GM21723 (cell line): ENCODE data around the gene KBTBD12.
"Not testable (repeated sequence)": the region's sequence is repeated elsewhere in the genome, so short reads cannot be mapped to it uniquely, and the experiment has no call there.

ENCODE experiments used
- ATAC-seq: cut with Tn5 transposase; IDR thresholded peaks from one replicate; pipeline ENCODE4 v1.9.1; 2021; ENCODE audit warnings: mild to moderate bottlenecking, moderate library complexity; ENCODE audit not compliant: unreplicated experiment

Gene KBTBD12, protein sequence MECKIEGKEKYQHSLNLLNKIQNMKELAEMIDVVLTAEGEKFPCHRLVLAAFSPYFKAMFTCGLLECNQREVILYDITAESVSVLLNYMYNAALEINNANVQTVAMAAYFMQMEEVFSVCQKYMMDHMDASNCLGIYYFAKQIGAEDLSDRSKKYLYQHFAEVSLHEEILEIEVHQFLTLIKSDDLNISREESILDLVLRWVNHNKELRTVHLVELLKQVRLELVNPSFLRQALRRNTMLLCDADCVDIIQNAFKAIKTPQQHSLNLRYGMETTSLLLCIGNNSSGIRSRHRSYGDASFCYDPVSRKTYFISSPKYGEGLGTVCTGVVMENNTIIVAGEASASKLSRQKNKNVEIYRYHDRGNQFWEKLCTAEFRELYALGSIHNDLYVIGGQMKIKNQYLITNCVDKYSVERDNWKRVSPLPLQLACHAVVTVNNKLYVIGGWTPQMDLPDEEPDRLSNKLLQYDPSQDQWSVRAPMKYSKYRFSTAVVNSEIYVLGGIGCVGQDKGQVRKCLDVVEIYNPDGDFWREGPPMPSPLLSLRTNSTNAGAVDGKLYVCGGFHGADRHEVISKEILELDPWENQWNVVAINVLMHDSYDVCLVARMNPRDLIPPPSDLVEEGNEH

GRCh38 chr3:127915115-127915936 lies at the start of gene KBTBD12:
Gene KBTBD12, plus strand, starts transcription at chr3:127915232. Its CDS starts 7,830 bp downstream, at chr3:127923062.
- ATAC-seq, result peak; percentile 56

DNA sequence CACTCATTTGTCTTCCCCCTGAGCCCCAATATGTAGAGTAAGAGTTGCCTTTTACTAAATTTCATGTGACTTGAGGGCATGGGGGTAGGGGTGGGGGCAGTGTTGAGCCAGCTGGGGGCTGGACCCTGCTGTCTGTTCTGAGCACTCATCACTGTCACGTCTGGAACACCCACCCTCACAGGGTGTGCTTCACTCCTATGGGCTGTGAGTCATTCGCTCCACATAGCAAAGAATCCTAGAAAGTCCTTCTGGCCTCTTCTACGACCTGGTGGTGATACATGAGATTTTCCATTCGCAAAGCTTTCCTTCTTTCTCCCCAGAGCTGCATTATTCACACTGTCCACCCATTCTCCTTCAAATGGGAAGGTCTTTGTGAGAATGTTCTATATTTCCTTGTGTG lies 49.1 kb upstream of the KBTBD12 start:
- ATAC-seq, result no peak

GRCh38 chr3:127867412-127867811 lies 47.6 kb upstream of the KBTBD12 start:
- ATAC-seq, result no peak

- no peak for ATAC-seq
Measured at GRCh38 chr3:127867986-127868385, 47.0 kb upstream of the KBTBD12 start.

DNA sequence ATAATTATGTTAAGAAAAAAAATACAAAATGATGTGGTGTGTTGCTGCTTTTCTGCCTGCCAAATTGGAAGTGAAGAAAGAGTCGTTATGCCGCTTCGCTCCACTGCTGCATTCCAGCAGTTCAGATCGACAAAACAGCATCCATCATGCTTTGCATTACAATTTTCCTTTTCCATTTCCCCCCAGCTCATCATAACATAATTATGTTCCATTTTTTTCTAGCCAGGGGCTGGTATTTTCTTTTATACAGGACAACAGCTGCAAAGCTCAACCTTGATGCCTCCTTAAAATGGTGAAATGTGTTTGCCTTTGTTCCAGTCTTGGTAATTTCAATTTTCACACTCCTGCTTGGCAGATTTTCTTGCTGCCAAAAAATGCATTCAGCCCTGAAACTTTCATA lies 44.9 kb upstream of the KBTBD12 start:
- ATAC-seq, result no peak

DNA sequence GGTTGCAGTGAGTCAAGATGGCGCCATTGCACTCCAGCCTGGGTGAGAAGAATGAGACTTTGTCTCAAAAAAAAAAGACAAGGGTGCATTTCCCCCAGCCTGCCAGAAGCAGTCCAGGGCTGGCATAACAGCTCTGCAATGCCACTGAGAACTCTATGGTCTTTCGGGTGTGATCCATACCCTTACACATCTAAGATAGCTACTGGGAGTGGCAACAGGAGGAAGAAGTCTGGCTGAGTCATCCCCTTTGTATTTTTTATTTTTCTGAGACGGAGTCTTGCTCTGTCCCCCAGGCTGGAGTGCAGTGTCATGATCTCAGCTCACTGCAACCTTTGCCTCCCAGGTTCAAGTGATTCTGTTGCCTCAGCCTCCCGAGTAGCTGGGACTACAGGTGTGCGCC lies 40.9 kb upstream of the KBTBD12 start:
- not testable (repeated sequence) for ATAC-seq

DNA sequence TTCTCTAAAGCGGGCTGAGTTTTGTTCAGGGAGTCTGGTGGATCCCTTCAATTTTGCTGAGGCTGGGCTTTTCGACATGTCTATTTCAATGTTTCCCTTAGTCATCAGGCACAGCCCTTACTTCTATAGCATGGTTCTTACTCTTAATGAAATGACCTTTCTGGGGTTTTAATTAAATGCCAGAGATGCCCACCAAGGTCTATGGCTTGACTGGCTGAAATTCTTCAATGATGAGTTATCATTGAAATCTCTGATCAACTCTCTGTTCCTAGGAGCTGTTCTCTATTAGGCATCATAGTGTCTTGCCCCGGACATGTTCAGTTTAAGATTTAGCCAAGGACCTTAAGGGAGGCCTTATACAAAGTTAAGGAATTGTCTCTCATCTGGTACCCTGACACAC lies 33.4 kb upstream of the KBTBD12 start:
- no peak for ATAC-seq

GRCh38 chr3:127884041-127884440 lies 31.0 kb upstream of the KBTBD12 start:
- no peak for ATAC-seq

- ATAC-seq, result no peak
Measured at GRCh38 chr3:127886231-127886955, 28.6 kb upstream of the KBTBD12 start.

- ATAC-seq, result no peak
Measured at GRCh38 chr3:127886956-127887231, 28.1 kb upstream of the KBTBD12 start.

DNA sequence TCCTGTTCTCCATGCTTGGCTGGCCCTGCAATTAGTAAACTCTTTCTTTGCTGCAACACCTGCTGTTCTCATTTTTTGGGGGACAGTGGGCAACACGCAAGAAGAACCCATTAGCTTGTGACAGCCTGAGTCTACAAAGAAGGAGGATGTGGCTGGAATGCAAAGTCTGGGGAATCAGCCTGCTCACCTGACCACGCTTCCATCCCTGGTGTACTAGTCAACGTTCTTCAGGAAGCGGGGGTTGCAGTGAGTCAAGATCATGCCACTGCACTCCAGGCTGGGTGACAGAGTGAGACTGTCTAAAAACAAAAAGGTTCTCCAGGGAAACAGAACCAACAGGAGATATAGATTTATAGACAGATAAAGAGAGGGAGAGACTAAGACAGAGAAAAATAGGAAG lies 27.7 kb upstream of the KBTBD12 start:
- no peak for ATAC-seq

GRCh38 chr3:127888156-127888555 lies 26.9 kb upstream of the KBTBD12 start:
- ATAC-seq, result no peak

DNA sequence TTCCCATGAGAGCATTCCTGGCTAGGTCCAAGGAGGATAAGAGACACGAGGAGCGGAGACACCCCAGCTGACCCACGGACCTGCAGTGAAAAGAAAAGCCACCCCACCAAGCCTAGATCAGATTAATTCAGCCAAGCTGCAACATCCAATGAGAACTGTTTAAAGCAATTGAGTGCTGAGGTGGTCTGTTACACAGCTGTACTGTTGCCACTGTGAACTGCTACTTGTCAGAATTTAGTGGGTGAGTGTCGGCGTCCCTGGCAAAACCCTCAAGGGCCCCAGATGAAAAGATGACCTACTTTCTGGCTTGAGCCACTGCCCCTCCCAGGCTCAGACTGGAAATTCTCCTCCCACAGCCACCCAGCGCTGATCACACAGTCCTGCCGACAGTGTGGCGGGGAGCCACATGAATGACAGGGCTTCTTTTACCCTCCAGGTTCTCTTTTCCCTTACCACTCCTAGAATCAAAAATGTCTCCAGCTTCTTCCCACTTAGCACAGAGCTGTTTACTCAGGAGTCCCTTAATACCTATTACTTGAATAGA lies 26.4 kb upstream of the KBTBD12 start:
- ATAC-seq, result no peak

- ATAC-seq, result no peak
Measured at GRCh38 chr3:127889461-127889863, 25.6 kb upstream of the KBTBD12 start.

DNA sequence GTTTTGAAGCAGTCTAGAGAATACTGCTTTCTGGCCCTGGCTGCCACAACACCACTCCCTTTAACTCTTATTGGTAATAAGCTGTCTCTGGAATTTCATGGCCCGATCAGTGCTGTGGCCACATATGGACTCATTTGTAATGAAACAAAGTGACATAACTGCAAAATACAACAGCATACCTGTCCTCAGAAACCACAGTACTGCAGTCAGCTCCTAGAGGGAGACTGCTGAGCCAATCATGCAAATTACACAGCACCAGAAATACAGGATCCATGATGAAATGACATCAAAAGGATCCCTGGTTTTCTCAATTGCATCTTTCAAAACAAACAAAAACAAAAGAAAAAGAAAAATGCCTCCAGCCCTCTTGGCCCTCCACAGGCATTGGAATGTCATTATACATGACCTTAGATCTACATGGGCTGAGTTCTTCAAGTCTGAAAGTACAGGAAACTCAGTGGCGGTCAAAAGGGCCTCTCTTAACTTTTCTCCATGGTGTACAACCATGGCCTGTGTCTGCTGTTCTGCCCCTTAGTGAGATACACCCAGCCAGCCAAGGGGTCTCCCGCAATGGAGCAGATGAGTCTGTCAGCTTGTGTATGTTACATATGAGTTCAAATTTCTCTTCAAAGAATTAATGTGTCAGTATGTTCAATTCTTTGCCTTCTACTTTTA lies 24.9 kb upstream of the KBTBD12 start:
- no peak for ATAC-seq

DNA sequence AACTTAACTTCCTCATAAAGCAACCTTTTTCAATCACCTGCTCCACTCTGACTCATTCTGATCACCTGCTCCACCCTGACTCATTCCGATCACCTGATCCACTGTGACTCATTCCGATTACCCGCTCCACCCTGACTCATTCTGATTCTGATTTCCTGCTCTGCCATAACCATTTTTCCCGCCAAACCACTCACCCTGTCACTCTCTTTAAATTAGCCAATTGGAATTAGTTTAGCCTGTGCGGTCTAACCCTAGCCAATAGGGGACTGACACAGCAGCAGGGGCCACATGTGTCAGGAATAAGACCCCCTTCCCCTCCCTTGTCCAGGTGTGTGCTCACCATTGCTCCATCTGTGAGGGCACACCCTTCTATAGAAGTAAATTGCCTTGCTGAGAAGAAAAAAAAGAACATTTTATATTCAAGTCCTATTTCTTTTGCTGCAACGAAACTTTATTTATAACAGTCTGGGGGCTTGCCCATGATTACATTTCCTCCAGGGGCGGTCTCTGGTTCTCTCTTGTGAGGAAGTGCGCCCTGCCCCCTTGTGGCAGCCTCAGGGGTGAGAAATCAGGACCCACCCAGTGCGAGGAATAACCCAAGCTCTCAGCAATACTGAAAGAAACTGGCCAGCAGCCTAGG lies 24.3 kb upstream of the KBTBD12 start:
- not testable (repeated sequence) for ATAC-seq

DNA sequence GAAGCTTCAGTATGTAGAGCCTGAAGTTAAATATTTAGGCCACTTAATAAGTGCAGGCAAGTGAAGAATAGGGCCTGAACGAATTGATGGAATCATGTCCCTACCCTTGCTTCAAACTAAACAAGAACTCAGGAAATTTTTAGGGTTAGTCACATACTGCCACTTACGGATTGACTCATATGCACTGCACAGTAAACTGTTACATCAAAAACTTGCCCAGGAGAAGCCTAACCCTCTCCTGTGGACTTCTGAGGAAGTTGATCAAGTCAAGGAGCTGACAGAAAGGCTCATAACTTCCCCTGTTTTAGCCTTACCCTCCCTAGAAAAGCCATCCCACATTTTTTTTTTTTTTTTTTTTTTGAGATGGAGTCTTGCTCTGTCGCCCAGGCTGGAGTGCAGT lies 20.6 kb upstream of the KBTBD12 start:
- no peak for ATAC-seq

- no peak for ATAC-seq
Measured at GRCh38 chr3:127899200-127899599, 15.8 kb upstream of the KBTBD12 start.

DNA sequence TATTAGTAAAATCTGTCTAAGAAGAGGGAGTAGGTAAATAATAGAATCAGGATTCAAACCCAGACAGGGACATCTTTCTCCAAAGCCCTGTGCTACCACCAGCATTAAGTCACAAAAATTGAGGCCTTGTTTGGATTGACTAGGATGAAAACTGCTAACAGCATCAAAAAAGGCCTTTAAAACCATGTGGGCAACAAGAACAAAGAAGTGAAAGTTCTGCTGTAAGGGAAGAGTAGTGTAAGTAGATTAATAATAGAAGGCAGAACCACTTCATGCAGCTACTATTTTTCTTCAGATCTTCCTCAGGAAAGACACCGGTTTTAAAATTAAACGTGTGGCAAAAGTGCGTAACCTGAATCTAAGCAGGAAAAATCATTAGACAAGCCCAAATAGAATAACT lies 15.3 kb upstream of the KBTBD12 start:
- no peak for ATAC-seq

DNA sequence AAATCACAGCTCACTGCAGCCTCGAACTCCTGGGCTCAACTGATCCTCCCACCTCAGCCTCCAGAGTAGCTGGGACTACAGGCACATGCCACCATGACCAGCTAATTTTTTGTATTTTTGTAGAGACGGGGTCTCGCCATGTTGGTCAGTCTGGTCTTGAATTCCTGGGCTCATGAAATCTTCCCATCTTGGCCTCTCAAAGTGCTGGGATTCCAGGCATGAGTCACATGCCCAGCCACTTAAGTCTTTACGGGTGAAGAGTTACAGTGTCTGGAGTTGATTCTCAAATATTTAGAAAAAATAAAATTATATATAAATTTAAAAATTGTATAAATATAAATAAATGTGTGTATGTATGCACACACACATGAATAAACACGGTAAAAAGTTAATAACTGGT lies 14.5 kb upstream of the KBTBD12 start:
- no peak for ATAC-seq
